IPS-18a (cell line): Measurements from ENCODE around the gene FAM151B.

Experiments used
- H3K27ac ChIP-seq: one replicate; pipeline ENCODE4 v1.5.1; 2013; ENCODE audit warnings: low read length
- H3K27me3 ChIP-seq: one replicate; pipeline ENCODE4 v1.6.1; 2013; ENCODE audit warnings: mild to moderate bottlenecking, low read length; ENCODE audit not compliant: control insufficient read depth, insufficient read depth
- H3K36me3 ChIP-seq: one replicate; pipeline ENCODE4 v1.6.1; 2013; ENCODE audit warnings: low read depth, low read length; ENCODE audit not compliant: control insufficient read depth
- H3K4me1 ChIP-seq: one replicate; pipeline ENCODE4 v1.6.1; 2013; ENCODE audit warnings: low read depth, low read length; ENCODE audit not compliant: control insufficient read depth
- H3K4me3 ChIP-seq: one replicate; pipeline ENCODE4 v1.5.1; 2013; ENCODE audit warnings: low read length
- H3K9ac ChIP-seq: one replicate; pipeline ENCODE4 v1.6.1; 2013; ENCODE audit warnings: mild to moderate bottlenecking, low read length, moderate library complexity
- H3K9me3 ChIP-seq: one replicate; pipeline ENCODE4 v1.6.1; 2013; ENCODE audit warnings: low read depth, low read length; ENCODE audit not compliant: control insufficient read depth

Gene FAM151B

DNA sequence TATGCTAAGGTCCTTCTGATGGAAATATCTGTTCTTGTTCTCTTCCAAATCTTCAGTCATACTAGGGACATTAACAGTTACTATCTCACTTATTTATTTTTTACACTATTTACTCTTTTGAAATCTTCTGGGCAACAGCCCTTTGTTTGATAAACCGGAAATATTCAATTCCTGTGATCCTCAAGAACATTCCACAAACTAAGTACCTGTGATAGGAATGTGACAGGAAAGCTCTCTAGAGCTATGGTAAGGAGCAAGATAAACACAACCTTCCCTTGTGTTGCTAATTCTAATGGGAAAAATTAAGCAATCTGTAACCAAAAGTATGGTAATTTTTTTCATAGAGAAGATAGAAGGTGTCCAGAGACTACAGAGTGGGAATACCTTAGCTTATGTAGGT, 104.2 kb downstream of the FAM151B start:
- no peaks in the 10 kb centered on the region for H3K9me3 ChIP-seq
- H3K27me3 ChIP-seq = no peaks in the 10 kb centered on the region
- no peak overlapping the region for H3K4me3 ChIP-seq
- H3K9ac ChIP-seq = no peak overlapping the region
- no peaks in the 10 kb centered on the region for H3K36me3 ChIP-seq
- H3K4me1 ChIP-seq = no peaks in the 10 kb centered on the region
- no peak overlapping the region for H3K27ac ChIP-seq
